Measurements from ENCODE around the gene OR13A1. TPM values are rescaled to one million over a fixed set of nuclear protein-coding genes. Genes with fewer than 3 reads are reported as not detected.
"Not testable (repeated sequence)": the region's sequence is repeated elsewhere in the genome, so short reads cannot be mapped to it uniquely, and the experiment has no call there.

Gene OR13A1
- total RNA-seq, 1 experiment from 2014 or later, result not detected

GRCh38 chr10:45302573-45302972 is 12.8 kb downstream of the OR13A1 start:
- TF ChIP-seq, protein P1, sequence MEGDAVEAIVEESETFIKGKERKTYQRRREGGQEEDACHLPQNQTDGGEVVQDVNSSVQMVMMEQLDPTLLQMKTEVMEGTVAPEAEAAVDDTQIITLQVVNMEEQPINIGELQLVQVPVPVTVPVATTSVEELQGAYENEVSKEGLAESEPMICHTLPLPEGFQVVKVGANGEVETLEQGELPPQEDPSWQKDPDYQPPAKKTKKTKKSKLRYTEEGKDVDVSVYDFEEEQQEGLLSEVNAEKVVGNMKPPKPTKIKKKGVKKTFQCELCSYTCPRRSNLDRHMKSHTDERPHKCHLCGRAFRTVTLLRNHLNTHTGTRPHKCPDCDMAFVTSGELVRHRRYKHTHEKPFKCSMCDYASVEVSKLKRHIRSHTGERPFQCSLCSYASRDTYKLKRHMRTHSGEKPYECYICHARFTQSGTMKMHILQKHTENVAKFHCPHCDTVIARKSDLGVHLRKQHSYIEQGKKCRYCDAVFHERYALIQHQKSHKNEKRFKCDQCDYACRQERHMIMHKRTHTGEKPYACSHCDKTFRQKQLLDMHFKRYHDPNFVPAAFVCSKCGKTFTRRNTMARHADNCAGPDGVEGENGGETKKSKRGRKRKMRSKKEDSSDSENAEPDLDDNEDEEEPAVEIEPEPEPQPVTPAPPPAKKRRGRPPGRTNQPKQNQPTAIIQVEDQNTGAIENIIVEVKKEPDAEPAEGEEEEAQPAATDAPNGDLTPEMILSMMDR (IDR thresholded peaks at IDR 0.05; ENCODE audit: unreplicated experiment), result no peak
- no peak overlapping the region for H3K27ac Mint-ChIP-seq (ENCODE audit: low read depth, unreplicated experiment)
- H3K4me3 Mint-ChIP-seq (ENCODE audit: unreplicated experiment), result no peak overlapping the region
- no peak for DNase-seq (ENCODE audit: unreplicated experiment)
- H3K27me3 Mint-ChIP-seq (ENCODE audit: insufficient read depth, unreplicated experiment), result peaks cover 17% of the 10 kb centered on the region
- no peaks in the 10 kb centered on the region for H3K9me3 Mint-ChIP-seq (ENCODE audit: unreplicated experiment)
- no peaks in the 10 kb centered on the region for H3K36me3 Mint-ChIP-seq (ENCODE audit: insufficient read depth, unreplicated experiment)
- BruUV-seq (replicated peaks), result no TSS peak
- no peaks in the 10 kb centered on the region for H3K4me1 Mint-ChIP-seq (ENCODE audit: insufficient read depth, unreplicated experiment)
- CTCF ChIA-PET, result no interaction called here
- POLR2A ChIA-PET, result no interaction called here
- intact Hi-C loops (cut with micrococcal nuclease), result no loop called here

DNA sequence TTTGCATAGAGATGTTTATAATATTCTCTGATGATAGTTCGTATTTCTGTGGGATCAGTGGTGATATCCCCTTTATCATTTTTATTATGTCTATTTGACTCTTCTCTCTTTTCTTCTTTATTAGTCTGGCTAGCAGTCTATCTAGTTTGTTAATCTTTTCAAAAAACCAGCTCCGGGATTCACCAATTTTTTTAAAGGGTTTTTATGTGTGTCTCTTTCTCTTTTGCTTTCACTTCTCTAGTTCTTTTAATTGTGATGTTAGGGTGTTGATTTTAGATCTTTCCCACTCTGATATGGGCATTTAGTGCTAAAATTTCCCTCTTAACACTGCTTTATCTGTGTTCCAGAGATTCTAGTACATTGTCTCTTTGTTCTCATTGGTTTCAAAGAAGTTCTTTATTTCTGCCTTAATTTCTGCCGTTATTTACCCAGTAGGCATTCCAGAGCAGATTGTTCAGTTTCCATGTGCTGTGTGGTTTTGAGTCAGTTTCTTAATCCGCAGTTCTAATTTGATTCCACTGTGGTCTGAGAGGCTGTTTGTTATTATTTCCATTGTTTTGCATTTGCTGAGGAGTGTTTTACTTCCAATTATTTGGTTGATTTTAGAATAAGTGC is 17.0 kb downstream of the OR13A1 start:
- POLR2A ChIA-PET; DNase-seq (ENCODE audit: unreplicated experiment); H3K4me1 Mint-ChIP-seq (ENCODE audit: insufficient read depth, unreplicated experiment); CTCF ChIA-PET; H3K4me3 Mint-ChIP-seq (ENCODE audit: unreplicated experiment); H3K27ac Mint-ChIP-seq (ENCODE audit: low read depth, unreplicated experiment); intact Hi-C loops (cut with micrococcal nuclease); H3K36me3 Mint-ChIP-seq (ENCODE audit: insufficient read depth, unreplicated experiment); BruUV-seq (replicated peaks); H3K9me3 Mint-ChIP-seq (ENCODE audit: unreplicated experiment): not testable (repeated sequence)
- H3K27me3 Mint-ChIP-seq (ENCODE audit: insufficient read depth, unreplicated experiment), result peaks cover 34% of the 10 kb centered on the region

DNA sequence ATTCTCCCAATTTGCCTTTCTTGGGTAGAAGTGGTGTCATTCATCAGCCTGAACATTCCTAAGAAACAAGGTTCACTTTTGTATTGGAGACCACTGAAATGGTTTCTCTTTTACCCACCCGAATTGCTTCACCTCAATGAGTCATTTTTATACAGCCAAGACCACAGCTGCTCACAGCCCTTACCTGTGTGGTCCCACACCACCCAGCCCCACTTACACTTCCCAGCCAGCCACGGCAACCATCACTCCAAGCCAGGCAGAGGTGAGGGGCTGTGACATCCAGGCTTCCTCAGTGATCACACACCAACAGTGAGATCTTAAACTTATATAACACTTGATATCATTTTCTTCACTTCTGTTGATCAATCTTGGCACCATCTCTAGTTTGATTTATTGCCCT is 20.7 kb downstream of the OR13A1 start:
- H3K9me3 Mint-ChIP-seq (ENCODE audit: unreplicated experiment), result no peaks in the 10 kb centered on the region
- H3K36me3 Mint-ChIP-seq (ENCODE audit: insufficient read depth, unreplicated experiment), result no peaks in the 10 kb centered on the region
- H3K27me3 Mint-ChIP-seq (ENCODE audit: insufficient read depth, unreplicated experiment), result peaks cover 24% of the 10 kb centered on the region
- ChIA-PET POLR2A (no interaction called here), CTCF (no interaction called here)
- no peak overlapping the region for H3K27ac Mint-ChIP-seq (ENCODE audit: low read depth, unreplicated experiment)
- no peak for DNase-seq (ENCODE audit: unreplicated experiment)
- H3K4me1 Mint-ChIP-seq (ENCODE audit: insufficient read depth, unreplicated experiment), result no peaks in the 10 kb centered on the region
- BruUV-seq (replicated peaks), result no TSS peak
- TF ChIP-seq, protein P1 (IDR thresholded peaks at IDR 0.05; ENCODE audit: unreplicated experiment), result no peak
- H3K4me3 Mint-ChIP-seq (ENCODE audit: unreplicated experiment), result no peak overlapping the region
- intact Hi-C loops (cut with micrococcal nuclease), result no loop called here

DNA sequence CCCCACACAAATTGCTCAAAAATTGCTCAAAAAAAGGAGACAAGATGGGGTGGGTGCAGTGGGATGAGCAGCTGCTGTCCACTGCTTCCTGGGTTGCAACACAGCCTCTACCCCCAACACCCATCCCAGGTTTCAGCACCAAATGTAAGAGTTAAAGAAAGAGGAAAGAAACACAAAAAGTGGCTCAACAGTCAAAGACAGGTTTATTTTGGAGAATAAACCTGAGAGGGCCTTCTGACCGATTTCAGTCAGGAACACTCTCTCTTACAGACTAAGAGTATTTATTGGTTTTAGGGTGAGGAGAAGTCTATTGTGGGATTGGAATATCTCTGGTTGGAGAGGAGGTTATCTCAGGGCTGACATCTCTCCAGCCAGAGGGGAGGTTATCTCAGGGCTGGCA is 28.4 kb downstream of the OR13A1 start:
- CTCF ChIA-PET, result no interaction called here
- POLR2A ChIA-PET, result no interaction called here
- intact Hi-C loops (cut with micrococcal nuclease), result no loop called here
- Mint-ChIP-seq H3K36me3 (ENCODE audit: insufficient read depth, unreplicated experiment) (no peaks in the 10 kb centered on the region), H3K27me3 (ENCODE audit: insufficient read depth, unreplicated experiment) (no peaks in the 10 kb centered on the region), H3K4me1 (ENCODE audit: insufficient read depth, unreplicated experiment) (no peaks in the 10 kb centered on the region), H3K27ac (ENCODE audit: low read depth, unreplicated experiment) (no peak overlapping the region), H3K4me3 (ENCODE audit: unreplicated experiment) (no peak overlapping the region), H3K9me3 (ENCODE audit: unreplicated experiment) (no peaks in the 10 kb centered on the region)
- no peak for DNase-seq (ENCODE audit: unreplicated experiment)
- TF ChIP-seq, protein P1 (IDR thresholded peaks at IDR 0.05; ENCODE audit: unreplicated experiment), result no peak
- no TSS peak for BruUV-seq (replicated peaks)

- peaks cover 28% of the 10 kb centered on the region for H3K27me3 Mint-ChIP-seq (ENCODE audit: insufficient read depth, unreplicated experiment)
- POLR2A ChIA-PET, result no interaction called here
- CTCF ChIA-PET, result interaction anchor here (0.6 to 1.1 kb wide), 4 partner anchors 32 to 264 kb away, joined by 3 to 5 read pairs (median 4); no protein-coding TSS in a partner anchor
- peak; percentile 4 for DNase-seq (ENCODE audit: unreplicated experiment)
- H3K4me1 Mint-ChIP-seq (ENCODE audit: insufficient read depth, unreplicated experiment), result no peaks in the 10 kb centered on the region
- TF ChIP-seq, protein P1 (IDR thresholded peaks at IDR 0.05; ENCODE audit: unreplicated experiment), result no peak
- intact Hi-C loops (cut with micrococcal nuclease), result no loop called here
- H3K27ac Mint-ChIP-seq (ENCODE audit: low read depth, unreplicated experiment), result no peak overlapping the region
- no peak overlapping the region for H3K4me3 Mint-ChIP-seq (ENCODE audit: unreplicated experiment)
- no TSS peak for BruUV-seq (replicated peaks)
- no peaks in the 10 kb centered on the region for H3K36me3 Mint-ChIP-seq (ENCODE audit: insufficient read depth, unreplicated experiment)
- no peaks in the 10 kb centered on the region for H3K9me3 Mint-ChIP-seq (ENCODE audit: unreplicated experiment)
Measured at GRCh38 chr10:45282061-45282460, 33.3 kb downstream of the OR13A1 start.
